DOHH2 (cell line): ENCODE data around the gene OSBPL8.

Source experiments
- CTCF ChIP-seq: fragments of 200-600 bp; sonication (generic); IDR thresholded peaks from one replicate; pipeline ENCODE4 v1.5.1; 2014; ENCODE audit warnings: antibody characterized with exemption, mild to moderate bottlenecking, low read depth, low read length; ENCODE audit not compliant: poor library complexity, severe bottlenecking
- EZH2phosphoT487 ChIP-seq: fragments of 200-600 bp; sonication (generic); IDR thresholded peaks from 2 replicates; pipeline ENCODE4 v1.6.1; 2017; ENCODE audit warnings: borderline replicate concordance, mild to moderate bottlenecking, antibody characterized with exemption, low read length, moderate library complexity, mixed read lengths

- TF ChIP-seq CTCF: no peak
- TF ChIP-seq EZH2phosphoT487: no peak
Observed at GRCh38 chr12:76532520-76532919, 27.1 kb downstream of the OSBPL8 start.
